K562 (cell line): ENCODE results near the gene TLE4. TPM values are rescaled to one million over a fixed set of nuclear protein-coding genes. Genes with fewer than 3 reads are reported as not detected.

Source experiments
- E2F5 ChIP-seq: sonication (generic); formaldehyde crosslinking; IDR thresholded peaks from 2 replicates; pipeline ENCODE4 v1.8.0; 2022; ENCODE audit warnings: mild to moderate bottlenecking, missing genetic modification reagents
- MYBL2 ChIP-seq, 2 experiments: fragments of 450-650 bp in 1 of 2; sonication (generic) in 1 of 2; formaldehyde crosslinking in 1 of 2; IDR thresholded peaks; 2 replicates each; pipeline versions ENCODE4 v1.6.1 to v1.8.1; 2017 to 2022; ENCODE audit warnings: borderline replicate concordance in 1 of 2, inconsistent platforms in 1 of 2, low read depth in 1 of 2, mild to moderate bottlenecking in 1 of 2, missing genetic modification reagents in 1 of 2, moderate library complexity in 1 of 2
- NCOA1 ChIP-seq: fragments of 450-650 bp; IDR thresholded peaks from 2 replicates; pipeline ENCODE4 v1.6.1; 2016; ENCODE audit warnings: low read depth
- RFX5 ChIP-seq: IDR thresholded peaks from 2 replicates; pipeline ENCODE4 v1.6.1; 2011; ENCODE audit warnings: low read depth, mild to moderate bottlenecking, improper control_type of control experiment, low read length
- ZNF124 ChIP-seq: sonication (generic); formaldehyde crosslinking; IDR thresholded peaks from 2 replicates; pipeline ENCODE4 v1.8.1; 2022; ENCODE audit warnings: missing genetic modification reagents
- ZNF76 ChIP-seq: fragments of 250-450 bp; sonication (Bioruptor Pico); IDR thresholded peaks from 2 replicates; pipeline ENCODE4 v1.4.0; 2020; ENCODE audit warnings: mild to moderate bottlenecking, moderate library complexity, borderline replicate concordance
- polyA plus RNA-seq, 8 experiments: library from polyadenylated mRNA; depleted of rRNA in 4 of 8; stranded (reverse) in 5 of 8; unstranded in 3 of 8; fragments of >200 nt; fragmentation: Nextera tagmentation in 2 of 8; fragmentation: Illumina TruSeq in 1 of 8; extraction: Ambion mirVana in 2 of 8; extraction: Trizol in 1 of 8; gene quantifications; 2 replicates each; pipeline versions ENCODE4 v1.2.1 to v1.2.3, GENCODE V29; 2011 to 2014; ENCODE audit warnings: inconsistent platforms in 1 of 8, missing spikeins in 1 of 8
- total RNA-seq, 7 experiments: library from RNA; depleted of rRNA in 6 of 7; stranded (reverse); fragments of >200 nt in 6 of 7; fragmentation: Illumina TruSeq in 2 of 7; extraction: Trizol in 2 of 7; gene quantifications; 2 replicates each; pipeline versions ENCODE4 v1.2.1 to v1.2.3, GENCODE V29; 2011 to 2021; ENCODE audit warnings: low replicate concordance in 1 of 7
- TF ChIP-seq, protein P1 (sequence below): fragments of 250-450 bp; sonication (Bioruptor Pico); IDR thresholded peaks from 2 replicates; pipeline ENCODE4 v1.5.0; 2020; ENCODE audit warnings: mild to moderate bottlenecking, borderline replicate concordance
- TF ChIP-seq, protein P2 (sequence below), 2 experiments: fragments of 450-650 bp; formaldehyde crosslinking in 1 of 2; IDR thresholded peaks; 2 replicates each; pipeline versions ENCODE4 v1.4.0 to v1.6.1; 2014 to 2020; ENCODE audit warnings: mild to moderate bottlenecking in 2 of 2, borderline replicate concordance in 1 of 2, low read depth in 1 of 2

The TLE4 gene
- total and polyA plus RNA-seq, 9 of the 15 experiments (the other 6 are each of a cell fraction or from before 2014, with no cell fraction given): 1.1 to 8.8 (median 5.7) TPM

DNA sequence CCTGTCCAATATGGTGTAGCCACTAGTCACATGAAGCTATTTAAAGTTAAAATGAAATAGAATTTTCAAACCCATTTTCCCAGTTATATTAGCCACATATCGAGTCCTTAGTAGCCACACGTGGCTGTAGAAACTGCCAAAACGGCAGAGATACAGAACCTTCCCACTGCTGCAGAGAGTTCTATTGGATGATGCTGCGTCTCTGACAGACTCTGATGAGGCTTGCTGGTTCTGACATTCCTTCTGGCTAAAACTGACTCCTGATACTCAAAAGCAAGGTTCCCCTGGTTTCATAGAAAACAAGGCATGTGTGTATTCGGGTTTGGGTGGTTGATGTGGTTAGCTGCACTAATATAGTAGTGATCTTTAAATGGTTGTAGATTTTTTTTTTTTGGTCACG lies 91.5 kb downstream of the TLE4 start (continued):
- TF ChIP-seq, protein P1, sequence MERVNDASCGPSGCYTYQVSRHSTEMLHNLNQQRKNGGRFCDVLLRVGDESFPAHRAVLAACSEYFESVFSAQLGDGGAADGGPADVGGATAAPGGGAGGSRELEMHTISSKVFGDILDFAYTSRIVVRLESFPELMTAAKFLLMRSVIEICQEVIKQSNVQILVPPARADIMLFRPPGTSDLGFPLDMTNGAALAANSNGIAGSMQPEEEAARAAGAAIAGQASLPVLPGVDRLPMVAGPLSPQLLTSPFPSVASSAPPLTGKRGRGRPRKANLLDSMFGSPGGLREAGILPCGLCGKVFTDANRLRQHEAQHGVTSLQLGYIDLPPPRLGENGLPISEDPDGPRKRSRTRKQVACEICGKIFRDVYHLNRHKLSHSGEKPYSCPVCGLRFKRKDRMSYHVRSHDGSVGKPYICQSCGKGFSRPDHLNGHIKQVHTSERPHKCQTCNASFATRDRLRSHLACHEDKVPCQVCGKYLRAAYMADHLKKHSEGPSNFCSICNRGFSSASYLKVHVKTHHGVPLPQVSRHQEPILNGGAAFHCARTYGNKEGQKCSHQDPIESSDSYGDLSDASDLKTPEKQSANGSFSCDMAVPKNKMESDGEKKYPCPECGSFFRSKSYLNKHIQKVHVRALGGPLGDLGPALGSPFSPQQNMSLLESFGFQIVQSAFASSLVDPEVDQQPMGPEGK (CRISPR knock-in tag): no peak
- no peak for TF ChIP-seq ZNF76 (CRISPR knock-in tag)
- no peak for TF ChIP-seq ZNF124
- TF ChIP-seq NCOA1: no peak
- no peak for TF ChIP-seq RFX5
- TF ChIP-seq, protein P2, sequence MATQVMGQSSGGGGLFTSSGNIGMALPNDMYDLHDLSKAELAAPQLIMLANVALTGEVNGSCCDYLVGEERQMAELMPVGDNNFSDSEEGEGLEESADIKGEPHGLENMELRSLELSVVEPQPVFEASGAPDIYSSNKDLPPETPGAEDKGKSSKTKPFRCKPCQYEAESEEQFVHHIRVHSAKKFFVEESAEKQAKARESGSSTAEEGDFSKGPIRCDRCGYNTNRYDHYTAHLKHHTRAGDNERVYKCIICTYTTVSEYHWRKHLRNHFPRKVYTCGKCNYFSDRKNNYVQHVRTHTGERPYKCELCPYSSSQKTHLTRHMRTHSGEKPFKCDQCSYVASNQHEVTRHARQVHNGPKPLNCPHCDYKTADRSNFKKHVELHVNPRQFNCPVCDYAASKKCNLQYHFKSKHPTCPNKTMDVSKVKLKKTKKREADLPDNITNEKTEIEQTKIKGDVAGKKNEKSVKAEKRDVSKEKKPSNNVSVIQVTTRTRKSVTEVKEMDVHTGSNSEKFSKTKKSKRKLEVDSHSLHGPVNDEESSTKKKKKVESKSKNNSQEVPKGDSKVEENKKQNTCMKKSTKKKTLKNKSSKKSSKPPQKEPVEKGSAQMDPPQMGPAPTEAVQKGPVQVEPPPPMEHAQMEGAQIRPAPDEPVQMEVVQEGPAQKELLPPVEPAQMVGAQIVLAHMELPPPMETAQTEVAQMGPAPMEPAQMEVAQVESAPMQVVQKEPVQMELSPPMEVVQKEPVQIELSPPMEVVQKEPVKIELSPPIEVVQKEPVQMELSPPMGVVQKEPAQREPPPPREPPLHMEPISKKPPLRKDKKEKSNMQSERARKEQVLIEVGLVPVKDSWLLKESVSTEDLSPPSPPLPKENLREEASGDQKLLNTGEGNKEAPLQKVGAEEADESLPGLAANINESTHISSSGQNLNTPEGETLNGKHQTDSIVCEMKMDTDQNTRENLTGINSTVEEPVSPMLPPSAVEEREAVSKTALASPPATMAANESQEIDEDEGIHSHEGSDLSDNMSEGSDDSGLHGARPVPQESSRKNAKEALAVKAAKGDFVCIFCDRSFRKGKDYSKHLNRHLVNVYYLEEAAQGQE (IDR thresholded peaks at IDR 0.05; ENCODE audit: borderline replicate concordance): no peak
- TF ChIP-seq, protein P2 (CRISPR knock-in tag; IDR thresholded peaks at IDR 0.05; ENCODE audit: low read depth): no peak
- no peak for TF ChIP-seq E2F5 (CRISPR knock-in tag)
- no peak for TF ChIP-seq MYBL2 (IDR thresholded peaks at IDR 0.05; ENCODE audit: low read depth)
- TF ChIP-seq MYBL2 (CRISPR knock-in tag; IDR thresholded peaks at IDR 0.05; ENCODE audit: borderline replicate concordance): no peak
